Ishikawa (cell line): ENCODE measurements around the gene VWA3A.

Experiments
- CEBPB ChIP-seq: IDR thresholded peaks from 2 replicates; pipeline ENCODE4 v1.6.1; 2012
- CREB1 ChIP-seq: IDR thresholded peaks from 2 replicates; pipeline ENCODE4 v1.6.1; 2012; ENCODE audit warnings: low read depth
- EGR1 ChIP-seq: IDR thresholded peaks from 2 replicates; pipeline ENCODE4 v1.6.1; 2012
- EP300 ChIP-seq: IDR thresholded peaks from 2 replicates; pipeline ENCODE4 v1.6.1; 2012; ENCODE audit warnings: borderline replicate concordance
- FOXM1 ChIP-seq: IDR thresholded peaks from 2 replicates; pipeline ENCODE4 v1.6.1; 2012; ENCODE audit warnings: low read depth, borderline replicate concordance
- MAX ChIP-seq: IDR thresholded peaks from 2 replicates; pipeline ENCODE4 v1.6.1; 2012
- NFIC ChIP-seq: IDR thresholded peaks from 2 replicates; pipeline ENCODE4 v1.6.1; 2012
- RAD21 ChIP-seq: IDR thresholded peaks from 2 replicates; pipeline ENCODE4 v1.6.1; 2012; ENCODE audit warnings: low read depth
- REST ChIP-seq: IDR thresholded peaks from 2 replicates; pipeline ENCODE4 v1.6.1; 2012; ENCODE audit warnings: low read depth, mild to moderate bottlenecking
- TAF1 ChIP-seq: IDR thresholded peaks from 2 replicates; pipeline ENCODE4 v1.6.1; 2012; ENCODE audit warnings: low read depth, mild to moderate bottlenecking
- TCF12 ChIP-seq: IDR thresholded peaks from 2 replicates; pipeline ENCODE4 v1.6.1; 2012; ENCODE audit warnings: low read depth
- TEAD4 ChIP-seq: IDR thresholded peaks from 2 replicates; pipeline ENCODE4 v1.6.1; 2012
- USF1 ChIP-seq: IDR thresholded peaks from 2 replicates; pipeline ENCODE4 v1.6.1; 2012
- YY1 ChIP-seq: IDR thresholded peaks from 2 replicates; pipeline ENCODE4 v1.6.1; 2012; ENCODE audit warnings: low read depth
- ZBTB7A ChIP-seq: IDR thresholded peaks from 2 replicates; pipeline ENCODE4 v1.6.1; 2012; ENCODE audit warnings: low read depth

VWA3A gene

GRCh38 chr16:22163806-22164205 lies 71.5 kb downstream of the VWA3A start:
- TF ChIP-seq TEAD4: no peak
- no peak for TF ChIP-seq TCF12
- no peak for TF ChIP-seq NFIC
- TF ChIP-seq FOXM1: no peak
- no peak for TF ChIP-seq RAD21
- TF ChIP-seq USF1: no peak
- no peak for TF ChIP-seq ZBTB7A
- TF ChIP-seq TAF1: no peak

- TF ChIP-seq TEAD4 (no peak), YY1 (no peak), RAD21 (no peak), CEBPB (no peak), USF1 (no peak), EP300 (no peak), TCF12 (no peak), FOXM1 (no peak), REST (no peak), CREB1 (no peak), EGR1 (no peak), NFIC (no peak), MAX (no peak), TAF1 (no peak), ZBTB7A (no peak)
These were observed 72.1 kb downstream of the VWA3A start for GRCh38 chr16:22164482-22164881.

GRCh38 chr16:22165508-22166285 lies 73.4 kb downstream of the VWA3A start:
- TF ChIP-seq FOXM1 (no peak), REST (no peak), CREB1 (no peak), TEAD4 (no peak), EGR1 (no peak), EP300 (no peak), TCF12 (no peak), MAX (no peak), RAD21 (no peak), CEBPB (no peak), ZBTB7A (no peak), TAF1 (no peak), YY1 (no peak)

- TF ChIP-seq NFIC (no peak), RAD21 (no peak), MAX (no peak), REST (no peak), CEBPB (no peak), USF1 (no peak), FOXM1 (no peak), TAF1 (no peak), CREB1 (no peak), TCF12 (no peak), EP300 (no peak), EGR1 (no peak), YY1 (no peak), ZBTB7A (no peak), TEAD4 (no peak)
These were observed 79.6 kb downstream of the VWA3A start for GRCh38 chr16:22171953-22172352.
